Kidney (tissue), 14 donors: Measurements from ENCODE around the gene SPIB. TPM values are rescaled to one million over a fixed set of nuclear protein-coding genes. Genes with fewer than 3 reads are reported as not detected.

Experiments
- DNase-seq, 5 donors: peaks; one replicate each; pipeline ENCODE4 v3.0.0-alpha.2; 2013 to 2020
- FAIRE-seq: peaks from 2 replicates; lab custom pipeline; 2012; peaks lifted over from hg19 to GRCh38; lab: Jason Lieb, UNC
- H3K27ac ChIP-seq, 2 donors: one replicate each; pipeline ENCODE4 v1.7.0; 2013; ENCODE audit warnings: low read depth in 2 of 2, low read length in 2 of 2, inconsistent platforms in 1 of 2
- H3K27me3 ChIP-seq: one replicate; pipeline ENCODE4 v1.7.1; 2013; ENCODE audit warnings: low read length, inconsistent platforms; ENCODE audit not compliant: control insufficient read depth, insufficient read depth
- H3K36me3 ChIP-seq, 3 donors: one replicate each; pipeline versions ENCODE4 v1.7.0 to v1.7.1; 2013; ENCODE audit warnings: low read length in 3 of 3, control low read depth in 1 of 3, inconsistent platforms in 1 of 3; ENCODE audit not compliant: insufficient read depth in 3 of 3, control insufficient read depth in 2 of 3
- H3K4me1 ChIP-seq, 3 donors: one replicate each; pipeline versions ENCODE4 v1.7.0 to v1.7.1; 2013; ENCODE audit warnings: low read length in 3 of 3, inconsistent platforms in 1 of 3, low read depth in 1 of 3; ENCODE audit not compliant: control insufficient read depth in 2 of 3, insufficient read depth in 2 of 3
- H3K4me3 ChIP-seq, 3 donors: one replicate each; pipeline versions ENCODE4 v1.7.0 to v1.8.1; 2013; ENCODE audit warnings: low read length in 3 of 3, control low read depth in 1 of 3, inconsistent platforms in 1 of 3
- H3K9ac ChIP-seq, 3 donors: one replicate each; pipeline versions ENCODE4 v1.7.0 to v1.7.1; 2013; ENCODE audit warnings: low read length in 3 of 3, control low read depth in 1 of 3, inconsistent platforms in 1 of 3
- H3K9me3 ChIP-seq, 3 donors: one replicate each; pipeline versions ENCODE4 v1.7.0 to v1.7.1; 2013; ENCODE audit warnings: low read length in 3 of 3, control low read depth in 1 of 3, inconsistent platforms in 1 of 3; ENCODE audit not compliant: control insufficient read depth in 2 of 3, insufficient read depth in 1 of 3
- CTCF ChIP-seq: IDR thresholded peaks from 3 replicates; pipeline ENCODE4 v1.5.1; 2012; ENCODE audit warnings: mild to moderate bottlenecking, moderate library complexity, borderline replicate concordance; ENCODE audit not compliant: insufficient read depth; ENCODE audit errors: extremely low read depth
- intact Hi-C: fragments of 100-400 bp; cut with DNase I; formaldehyde crosslinking; loops from one replicate; pipeline ENCODE4 v1.11.1; 2022
- polyA plus RNA-seq: library from polyadenylated mRNA; stranded (reverse); fragments of 350-450 nt; fragmentation: Illumina TruSeq; extraction: RNeasy Lipid Tissue Mini Kit (QIAGEN cat#74804); gene quantifications from one replicate; pipeline ENCODE4 v1.2.3, GENCODE V29; 2014; ENCODE audit warnings: low read depth, low replicate concordance; ENCODE audit not compliant: insufficient read depth
- total RNA-seq: library from RNA; stranded (reverse); fragmentation: NEBNext Ultra II Directional; extraction: Animal tissue kit (Norgen Biotek cat#: 25700); gene quantifications from one replicate; pipeline ENCODE4 v1.2.1, GENCODE V29; 2021
- donor health status: control.
- donor health status: control.
- donor health status: control.
- donor health status: control.
- donor health status: control.
- donor health status: DM: yes; HTN: yes; CAD: no.
- donor health status: Normal renal cell carcinoma (clear cell type).

SPIB gene
- total and polyA plus RNA-seq, 2 donors from 2014 or later: 1.1 TPM; not detected in 1

- DNase-seq (peak in 1 of 5 donors; percentile 42), FAIRE-seq (no peak)
- Histone ChIP-seq H3K9ac (no peak overlapping the region), H3K9me3 (no peaks in the 10 kb centered on the region), H3K4me1 (peaks cover 0 to 4% (median 0%) of the 10 kb centered on the region in 3 donors), H3K27me3 (no peaks in the 10 kb centered on the region), H3K36me3 (peaks cover 0 to 32% (median 18%) of the 10 kb centered on the region in 3 donors), H3K27ac (no peak overlapping the region), H3K4me3 (no peak overlapping the region)
- TF ChIP-seq CTCF: no peak
- intact Hi-C loops: no loop called here
Measured at GRCh38 chr19:50378863-50379236, 39.9 kb upstream of the SPIB start.

- Histone ChIP-seq H3K4me1 (peaks cover 0 to 4% (median 0%) of the 10 kb centered on the region in 3 donors), H3K9me3 (no peaks in the 10 kb centered on the region), H3K9ac (no peak overlapping the region), H3K27me3 (no peaks in the 10 kb centered on the region), H3K27ac (no peak overlapping the region), H3K4me3 (no peak overlapping the region), H3K36me3 (peaks cover 0 to 32% (median 18%) of the 10 kb centered on the region in 3 donors)
- DNase-seq (peak in 1 of 5 donors; percentile 34), FAIRE-seq (no peak)
- no peak for TF ChIP-seq CTCF
- intact Hi-C loops: no loop called here
Measured at GRCh38 chr19:50379602-50380001, 39.1 kb upstream of the SPIB start.

- Histone ChIP-seq H3K36me3 (peaks cover 0 to 32% (median 18%) of the 10 kb centered on the region in 3 donors), H3K4me3 (no peak overlapping the region), H3K9me3 (no peaks in the 10 kb centered on the region), H3K27ac (no peak overlapping the region), H3K9ac (no peak overlapping the region), H3K4me1 (peaks cover 0 to 10% (median 0%) of the 10 kb centered on the region in 3 donors), H3K27me3 (no peaks in the 10 kb centered on the region)
- no peak for TF ChIP-seq CTCF
- DNase-seq (peak in 1 of 5 donors; percentile 35), FAIRE-seq (no peak)
- intact Hi-C loops: no loop called here
Measured at GRCh38 chr19:50380137-50380536, 38.6 kb upstream of the SPIB start.

GRCh38 chr19:50380751-50381151 lies 38.0 kb upstream of the SPIB start:
- FAIRE-seq (no peak), DNase-seq (peak in 1 of 5 donors; percentile 42)
- Histone ChIP-seq H3K9me3 (no peaks in the 10 kb centered on the region), H3K4me3 (no peak overlapping the region), H3K36me3 (peaks cover 0 to 32% (median 18%) of the 10 kb centered on the region in 3 donors), H3K9ac (no peak overlapping the region), H3K27ac (no peak overlapping the region), H3K4me1 (peaks cover 0 to 10% (median 0%) of the 10 kb centered on the region in 3 donors), H3K27me3 (no peaks in the 10 kb centered on the region)
- TF ChIP-seq CTCF: no peak
- intact Hi-C loops: no loop called here
